GM19395 (cell line): ENCODE measurements around the gene DNM1L.

Experiments
- ATAC-seq: cut with Tn5 transposase; IDR thresholded peaks from one replicate; pipeline ENCODE4 v1.9.1; 2021; ENCODE audit warnings: mild to moderate bottlenecking, moderate library complexity; ENCODE audit not compliant: unreplicated experiment

The DNM1L gene

GRCh38 chr12:32755654-32756475 is 76.8 kb downstream of the DNM1L start, which contains the start of gene YARS2:
YARS2 (minus strand) TSS chr12:32755897; CDS start chr12:32755874, 23 bp downstream.
- ATAC-seq = peak; percentile 92

GRCh38 chr12:32756476-32757066 is 77.5 kb downstream of the DNM1L start:
- ATAC-seq = no peak

DNA sequence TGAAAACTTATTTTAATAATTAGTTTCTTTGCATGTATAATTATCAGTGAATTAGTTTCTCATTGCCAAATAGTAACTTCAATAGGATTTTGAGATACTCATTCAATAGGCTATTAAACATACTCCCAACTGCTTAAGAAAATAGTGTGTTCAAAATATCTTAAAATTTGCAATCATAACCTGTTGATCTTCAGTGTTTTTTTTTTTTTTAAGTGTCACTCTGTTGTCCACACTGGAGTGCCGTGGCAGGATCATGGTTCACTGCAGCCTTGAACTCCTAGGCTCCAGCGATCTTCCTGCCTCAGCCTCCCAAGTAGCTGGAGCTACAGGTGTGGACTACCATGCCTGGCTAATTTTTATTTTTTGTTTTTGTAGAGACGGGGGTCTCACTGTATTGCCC is 78.1 kb downstream of the DNM1L start:
- no peak for ATAC-seq

DNA sequence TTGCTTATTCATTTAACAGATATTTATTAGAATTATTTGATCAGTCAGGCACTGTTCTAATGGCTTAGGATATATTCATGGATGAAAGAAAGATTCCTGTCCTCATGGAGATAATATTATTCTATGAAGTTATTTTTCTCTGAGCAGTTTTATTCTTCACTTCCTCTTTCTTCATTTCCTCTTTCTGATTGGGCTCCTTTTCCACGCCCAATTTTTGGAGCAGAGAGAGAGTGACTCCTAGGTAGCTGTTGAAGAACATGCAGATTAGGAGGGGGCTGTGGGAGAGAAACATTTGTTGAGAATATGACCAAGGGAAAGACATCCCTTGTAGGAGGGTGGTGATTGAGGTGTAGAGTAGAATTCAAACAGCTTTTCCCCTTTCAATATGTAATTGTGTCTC is 82.6 kb downstream of the DNM1L start:
- ATAC-seq = peak; percentile 80

- ATAC-seq = no peak
Observed at GRCh38 chr12:32765906-32766305, 86.8 kb downstream of the DNM1L start.

GRCh38 chr12:32768518-32768917 is 89.4 kb downstream of the DNM1L start:
- ATAC-seq = no peak

DNA sequence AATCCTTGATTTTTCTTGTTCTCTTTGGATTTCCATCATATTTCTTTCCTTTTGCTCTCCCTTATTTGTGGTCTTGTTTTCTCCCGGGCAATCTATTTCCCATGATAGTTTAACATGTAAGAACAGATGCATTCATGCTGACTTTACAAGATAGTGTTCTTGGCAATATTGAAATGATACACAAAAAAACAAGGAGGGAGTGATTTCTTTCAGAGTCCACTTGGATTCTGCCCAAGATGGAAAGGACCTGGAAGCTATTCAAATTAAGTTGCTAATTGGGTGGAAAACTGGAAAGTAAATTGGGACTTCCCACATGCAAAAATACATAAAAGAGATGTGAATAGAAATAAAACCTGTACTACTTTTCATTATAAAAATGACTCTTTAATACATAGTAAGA is 91.0 kb downstream of the DNM1L start:
- ATAC-seq = no peak

DNA sequence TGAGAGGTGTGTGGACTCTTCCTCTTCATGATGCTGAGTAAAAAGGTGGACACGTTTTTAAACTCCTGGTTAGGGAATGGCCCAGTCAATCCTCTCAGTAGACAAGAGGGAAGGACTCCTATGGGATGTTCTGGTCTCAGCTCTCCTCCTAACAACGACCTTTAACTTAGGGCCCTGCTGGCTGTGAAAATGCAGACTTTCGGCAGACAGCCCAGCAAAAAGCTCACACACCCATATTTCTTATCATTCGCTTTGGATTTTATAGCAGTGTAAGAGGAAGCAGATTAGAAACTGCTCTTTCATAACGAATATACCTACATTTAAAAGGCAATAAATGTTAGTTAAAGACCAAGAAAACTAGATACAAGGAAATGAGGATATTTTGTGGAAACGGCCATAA is 94.6 kb downstream of the DNM1L start:
- ATAC-seq = no peak

- ATAC-seq = no peak
Observed at GRCh38 chr12:32776258-32776657, 97.2 kb downstream of the DNM1L start.

- peak; percentile 59 for ATAC-seq
Observed at GRCh38 chr12:32777159-32777558, 98.1 kb downstream of the DNM1L start.

- ATAC-seq = no peak
Observed at GRCh38 chr12:32777691-32778175, 98.6 kb downstream of the DNM1L start.

DNA sequence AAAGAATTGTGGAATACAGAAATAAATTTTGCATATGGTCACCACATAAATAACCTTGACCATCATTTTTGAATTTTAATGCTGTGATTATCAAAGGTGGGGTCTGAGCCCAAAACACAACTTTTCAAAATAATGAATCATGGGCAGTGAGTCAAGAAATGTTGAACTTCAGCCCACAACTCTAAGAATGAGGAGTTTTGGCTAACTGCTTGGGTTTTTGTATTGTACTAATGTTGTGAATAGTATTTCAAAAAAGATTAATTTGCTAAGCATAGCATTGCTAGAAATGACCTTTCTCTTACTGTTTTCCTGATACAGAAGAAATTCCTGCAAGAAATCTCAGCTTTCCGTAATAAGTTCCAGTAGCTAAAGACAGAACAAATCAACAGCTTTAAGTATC is 101.0 kb downstream of the DNM1L start:
- ATAC-seq = no peak

GRCh38 chr12:32783029-32783428 is 103.9 kb downstream of the DNM1L start:
- no peak for ATAC-seq

DNA sequence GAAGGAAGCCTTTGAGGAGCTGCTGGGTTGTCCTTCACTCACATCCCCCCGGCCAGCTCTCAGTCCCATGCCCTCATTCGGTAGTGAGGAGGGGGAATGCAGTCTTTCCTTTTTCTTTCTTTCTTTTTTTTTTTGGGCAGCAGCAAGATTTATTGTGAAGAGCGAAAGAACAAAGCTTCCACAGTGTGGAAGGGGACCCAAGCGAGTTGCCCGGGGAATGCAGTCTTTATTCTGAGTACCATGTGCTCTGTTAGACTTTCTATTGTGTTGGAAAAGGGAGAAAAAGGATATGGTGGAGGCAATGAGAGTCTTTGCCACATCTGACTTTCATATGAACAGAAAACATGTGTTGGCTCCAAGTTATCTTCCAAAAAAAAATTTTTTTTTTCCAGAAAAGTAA is 106.5 kb downstream of the DNM1L start:
- ATAC-seq = no peak

DNA sequence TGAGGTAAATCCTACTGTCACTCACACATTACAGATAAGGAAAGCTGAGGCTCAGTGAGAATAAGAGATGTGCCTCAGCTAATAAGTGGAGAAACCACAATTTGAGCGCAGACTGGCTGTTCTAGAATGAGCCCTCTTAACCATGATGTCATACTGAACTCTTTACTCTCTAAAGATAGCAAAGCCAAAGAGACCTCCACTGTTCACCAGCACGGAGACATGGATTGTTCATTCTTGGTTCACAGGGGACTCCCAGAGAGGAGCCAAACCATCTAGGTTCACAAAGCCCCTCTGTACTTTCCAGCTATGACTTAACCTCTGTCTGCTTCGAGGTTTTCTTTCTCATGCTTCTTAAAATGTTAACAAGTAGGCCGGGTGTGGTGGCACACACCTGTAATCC is 109.3 kb downstream of the DNM1L start:
- ATAC-seq = no peak

DNA sequence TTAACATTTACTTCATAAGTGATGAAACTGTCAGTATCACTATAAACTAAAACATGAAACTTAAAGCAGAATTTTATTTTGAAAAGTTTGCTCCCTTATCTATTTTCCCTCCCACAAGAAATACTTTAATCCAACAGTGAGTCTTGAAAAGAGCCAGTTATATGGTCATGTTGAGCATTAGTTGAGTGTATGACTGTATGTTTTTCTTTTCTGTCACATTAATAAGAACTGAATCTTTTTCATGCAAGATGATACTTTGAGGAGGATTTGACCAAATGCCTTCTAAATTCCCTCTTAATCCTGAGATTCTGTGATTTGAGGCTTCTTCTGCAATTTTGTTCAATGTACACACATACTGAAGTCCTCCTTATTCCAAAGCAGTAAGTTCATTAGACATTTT is 110.3 kb downstream of the DNM1L start:
- no peak for ATAC-seq

DNA sequence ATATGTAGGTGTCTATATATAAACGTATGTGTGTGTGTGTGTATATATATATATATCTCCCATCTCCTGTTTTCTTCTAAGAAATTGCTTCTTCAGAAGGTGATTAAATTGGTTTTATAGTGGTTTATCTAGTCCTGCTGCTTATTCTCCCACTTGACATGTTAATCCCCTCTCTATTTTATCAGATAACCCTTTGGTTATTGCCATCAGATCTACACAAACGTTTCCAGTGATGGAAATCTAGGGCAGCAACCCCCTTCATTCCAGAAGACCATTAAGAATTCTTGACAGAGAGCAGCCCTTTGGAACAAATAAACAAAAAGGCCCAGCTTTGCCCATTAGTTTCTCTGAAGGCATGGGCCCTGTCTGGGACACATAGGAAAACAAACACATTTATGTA is 110.8 kb downstream of the DNM1L start:
- no peak for ATAC-seq

DNA sequence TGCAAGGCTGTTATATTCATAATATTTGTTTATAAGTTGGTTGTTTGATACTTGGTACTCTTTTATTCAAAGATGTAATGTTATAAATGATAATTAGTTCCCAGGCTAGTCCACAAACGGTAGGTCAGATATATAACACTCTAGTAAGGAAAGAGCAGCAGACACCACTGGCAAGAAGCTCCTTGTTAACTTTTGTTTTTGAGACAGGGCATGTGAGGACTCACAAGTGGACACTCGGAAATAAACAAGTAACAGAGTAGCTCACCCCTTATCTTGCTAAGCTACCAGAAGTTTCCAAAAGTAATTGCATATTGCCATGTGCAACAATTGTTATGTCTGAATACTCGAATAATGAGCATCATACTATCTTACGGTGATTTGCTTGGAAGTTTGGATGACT is 115.2 kb downstream of the DNM1L start:
- ATAC-seq = no peak
